GM12892 (cell line): ENCODE results near the gene CFAP251.

Experiments
- POLR2A ChIP-seq: IDR thresholded peaks from 2 replicates; pipeline ENCODE4 v1.6.1; 2011; ENCODE audit warnings: low read depth, low read length, control low read depth
- POLR2AphosphoS5 ChIP-seq: IDR thresholded peaks from 2 replicates; pipeline ENCODE4 v1.6.1; 2011; ENCODE audit warnings: low read depth, low read length, control low read depth

DNA sequence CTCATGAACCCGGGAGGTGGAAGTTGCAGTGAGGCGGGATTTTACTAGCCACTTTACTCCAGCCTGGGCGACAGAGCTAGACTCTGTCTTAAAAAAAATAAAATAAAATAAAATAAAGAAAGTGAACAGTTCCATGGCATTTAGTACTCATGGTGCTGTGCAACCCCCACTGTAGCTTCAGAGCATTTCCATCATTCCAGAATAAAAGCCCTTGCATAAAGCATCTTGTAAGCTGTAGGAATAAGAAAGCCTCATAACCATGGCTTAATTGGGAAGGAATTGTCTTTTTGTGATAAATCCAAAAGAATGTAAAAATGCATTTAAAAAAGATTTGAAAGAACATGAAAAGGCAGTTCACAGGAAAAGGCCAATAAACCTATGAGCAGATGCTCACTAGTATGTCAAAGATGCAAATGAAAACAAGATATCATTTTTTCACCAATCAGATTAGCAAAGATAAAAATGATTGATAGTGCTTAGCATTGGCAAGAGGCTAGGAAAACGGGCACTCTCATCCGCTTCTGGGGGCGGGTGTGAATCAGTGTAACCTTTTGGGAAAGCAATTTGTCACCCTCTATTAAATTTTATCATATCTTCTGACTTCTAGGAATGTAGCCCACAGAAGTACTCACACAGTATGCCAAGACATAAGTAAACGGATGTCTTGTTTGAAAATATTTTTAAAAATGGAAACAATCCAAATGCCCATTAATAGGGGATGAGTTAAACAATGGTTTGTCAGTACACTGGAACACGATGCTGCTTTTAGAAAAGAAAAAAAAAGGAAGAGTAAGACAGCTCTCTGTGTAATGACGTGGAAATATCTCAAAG, 46.6 kb downstream of the CFAP251 start:
- TF ChIP-seq POLR2A (no peak), POLR2AphosphoS5 (no peak)
